NCI-H146 (cell line): ENCODE results near the gene RXYLT1.
"Not testable (repeated sequence)": the region's sequence is repeated elsewhere in the genome, so short reads cannot be mapped to it uniquely, and the experiment has no call there.

Experiments
- DNase-seq: peaks from one replicate; lab custom pipeline; 2025; lab: John Stamatoyannopoulos, UW

RXYLT1 gene

GRCh38 chr12:63779498-63780481 is at the start of gene RXYLT1:
Gene RXYLT1 (plus strand): TSS chr12:63779909. CDS start chr12:63779961, 52 bp downstream.
- peak; percentile 89 for DNase-seq

- not testable (repeated sequence) for DNase-seq
Measured at GRCh38 chr12:63732779-63733178, 46.9 kb upstream of the RXYLT1 start.

DNA sequence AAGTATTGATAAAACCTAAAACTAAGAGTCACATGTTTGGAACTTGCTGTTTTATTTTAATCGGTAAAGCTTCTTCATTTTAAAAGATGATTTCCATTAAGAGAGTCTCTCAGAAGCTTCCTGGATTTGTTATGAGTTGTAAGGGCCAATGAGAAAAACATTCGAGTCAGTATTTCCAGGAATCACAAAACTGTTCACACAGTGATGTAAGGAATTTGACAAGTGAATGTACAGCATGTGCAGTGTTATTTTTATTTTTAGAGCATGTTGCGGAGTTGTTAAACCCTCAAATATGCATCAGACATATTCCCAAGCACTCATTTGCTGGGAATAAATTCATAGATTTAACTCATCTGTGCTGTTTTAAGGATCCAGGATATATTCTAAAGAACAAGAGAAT is 46.1 kb upstream of the RXYLT1 start:
- not testable (repeated sequence) for DNase-seq

DNA sequence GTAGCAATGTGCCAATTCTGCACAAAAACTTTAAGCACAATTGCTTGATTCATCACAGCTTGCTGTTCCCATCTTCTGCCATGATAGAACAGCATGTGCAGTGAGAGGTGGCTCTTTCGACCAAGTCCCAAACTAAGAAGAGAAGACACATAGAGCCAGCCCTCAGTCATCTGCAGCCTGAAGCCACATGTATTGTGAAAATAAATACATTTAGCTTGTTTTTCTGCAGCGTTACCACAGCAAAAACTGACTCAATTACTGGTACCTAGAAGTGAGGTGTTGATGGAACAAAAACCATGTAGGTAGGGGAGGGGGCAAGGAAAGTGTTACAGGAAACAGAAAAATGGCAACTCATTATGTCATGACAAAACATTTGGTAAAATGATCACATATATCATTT is 39.2 kb upstream of the RXYLT1 start:
- DNase-seq = not testable (repeated sequence)

GRCh38 chr12:63741431-63741830 is 38.3 kb upstream of the RXYLT1 start:
- DNase-seq = not testable (repeated sequence)

DNA sequence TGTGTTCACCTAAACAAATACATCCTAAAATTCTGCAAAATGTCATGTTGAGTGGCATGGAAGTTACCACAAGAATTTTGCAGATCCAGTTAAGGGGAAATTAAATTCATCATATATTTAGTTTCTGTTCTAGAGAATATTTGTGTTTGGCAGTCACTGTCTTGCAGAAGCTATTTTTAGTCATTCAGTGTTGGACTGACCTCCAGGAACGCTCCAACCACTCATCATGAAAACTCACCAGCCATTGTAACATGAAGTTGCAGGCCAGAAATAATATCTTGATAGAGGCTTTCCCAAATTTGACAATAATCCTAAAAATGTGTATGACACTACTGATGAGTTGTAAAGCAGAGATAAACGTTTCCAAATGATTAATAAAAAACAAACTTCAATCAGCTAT is 35.6 kb upstream of the RXYLT1 start:
- not testable (repeated sequence) for DNase-seq

- DNase-seq = not testable (repeated sequence)
Measured at GRCh38 chr12:63746470-63746869, 33.2 kb upstream of the RXYLT1 start.

DNA sequence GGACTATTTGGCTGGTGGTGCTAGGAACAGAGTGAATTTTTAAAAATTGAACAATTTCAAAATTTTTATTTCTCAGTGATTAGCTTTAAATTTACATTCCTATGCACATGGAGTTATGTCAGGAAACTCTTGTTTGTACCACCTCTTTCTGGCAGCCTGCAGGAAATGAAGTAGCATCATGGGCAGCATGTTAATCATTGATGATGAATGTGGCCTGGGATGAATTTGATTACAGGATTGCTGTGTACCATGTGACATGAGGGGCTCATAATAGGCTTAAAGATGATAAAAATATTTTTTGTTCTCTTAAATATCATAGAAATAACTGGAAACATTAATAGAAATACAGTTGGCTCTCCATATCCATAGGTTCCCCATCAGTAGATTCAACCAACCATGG is 32.6 kb upstream of the RXYLT1 start:
- DNase-seq = not testable (repeated sequence)

- DNase-seq = no peak
Measured at GRCh38 chr12:63747553-63747952, 32.2 kb upstream of the RXYLT1 start.

DNA sequence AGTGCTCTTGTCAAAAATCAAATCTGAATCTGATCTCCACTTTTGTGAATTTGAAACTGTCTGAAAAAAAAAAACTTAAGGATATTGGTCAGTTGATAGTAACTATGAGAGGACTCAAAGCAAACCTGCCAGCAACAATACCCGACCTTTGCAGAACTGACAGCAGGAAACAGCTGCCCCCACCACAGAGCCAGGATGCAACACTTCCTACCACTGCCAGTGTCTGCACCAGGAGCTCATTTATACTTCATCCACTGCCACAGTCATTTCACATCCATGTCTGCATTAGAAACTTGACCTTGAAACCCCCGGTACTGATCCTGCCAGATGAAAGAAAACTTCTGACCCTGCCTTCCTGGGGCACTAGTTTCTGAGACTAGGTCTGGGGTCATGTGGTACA is 27.4 kb upstream of the RXYLT1 start:
- no peak for DNase-seq

DNA sequence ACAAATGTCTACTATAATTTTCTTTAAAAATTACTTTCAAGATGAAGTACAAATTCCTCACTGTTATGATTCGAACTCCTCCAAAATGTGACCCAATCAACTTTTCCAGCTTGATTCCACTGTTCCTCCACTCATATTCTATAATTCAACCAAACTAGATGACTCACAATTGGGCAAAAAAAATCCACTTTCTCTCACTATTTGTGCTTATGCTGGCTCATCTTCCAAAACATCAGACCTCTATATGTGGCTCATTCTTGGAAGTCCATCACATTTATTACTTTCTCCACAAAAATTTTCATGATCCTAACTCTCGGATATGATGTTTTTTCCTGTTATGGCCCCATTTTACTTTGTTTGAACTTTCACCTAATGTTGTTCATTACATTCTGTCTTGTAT is 26.9 kb upstream of the RXYLT1 start:
- DNase-seq = no peak

GRCh38 chr12:63753743-63754142 is 26.0 kb upstream of the RXYLT1 start:
- no peak for DNase-seq

GRCh38 chr12:63764481-63764880 is 15.2 kb upstream of the RXYLT1 start:
- no peak for DNase-seq

DNA sequence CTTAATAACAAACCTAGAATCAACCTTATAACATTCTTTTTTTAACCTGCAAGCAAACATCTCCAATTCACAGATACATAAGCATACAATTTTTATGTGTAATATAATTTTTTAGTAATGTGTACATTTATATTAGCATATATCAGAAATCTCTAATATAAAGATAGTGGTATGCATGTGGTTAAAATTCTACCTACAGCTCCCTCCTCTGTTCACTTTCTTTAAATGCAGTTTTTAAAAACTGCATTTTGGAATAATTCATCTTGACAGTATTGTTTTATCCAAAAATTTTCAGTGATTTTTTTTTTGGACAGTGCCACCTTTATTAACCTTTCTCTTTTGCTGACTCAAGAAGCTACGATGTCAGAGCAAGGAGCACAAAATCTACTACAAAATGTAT is 13.2 kb upstream of the RXYLT1 start:
- no peak for DNase-seq

DNA sequence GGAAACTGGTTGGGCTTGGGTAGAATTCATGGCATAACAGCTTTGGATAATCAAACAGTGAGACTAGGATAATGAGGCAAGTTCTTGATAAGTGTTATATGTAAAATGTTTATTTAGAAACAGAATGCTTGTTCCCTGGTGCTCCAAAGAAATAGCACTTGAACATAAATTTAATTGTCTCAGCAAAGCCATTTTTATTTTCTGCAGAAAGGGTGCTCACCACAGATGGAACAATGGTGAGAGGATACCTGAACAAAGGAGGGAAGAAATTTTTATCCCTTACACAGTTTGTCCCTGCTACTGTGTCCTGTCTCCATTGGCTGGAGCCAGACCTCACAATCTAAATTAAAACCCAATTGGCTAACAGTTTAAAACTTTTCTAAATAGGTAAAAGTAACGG is 9.3 kb upstream of the RXYLT1 start:
- DNase-seq = no peak

GRCh38 chr12:63777340-63777739 is 2.4 kb upstream of the RXYLT1 start:
- no peak for DNase-seq

DNA sequence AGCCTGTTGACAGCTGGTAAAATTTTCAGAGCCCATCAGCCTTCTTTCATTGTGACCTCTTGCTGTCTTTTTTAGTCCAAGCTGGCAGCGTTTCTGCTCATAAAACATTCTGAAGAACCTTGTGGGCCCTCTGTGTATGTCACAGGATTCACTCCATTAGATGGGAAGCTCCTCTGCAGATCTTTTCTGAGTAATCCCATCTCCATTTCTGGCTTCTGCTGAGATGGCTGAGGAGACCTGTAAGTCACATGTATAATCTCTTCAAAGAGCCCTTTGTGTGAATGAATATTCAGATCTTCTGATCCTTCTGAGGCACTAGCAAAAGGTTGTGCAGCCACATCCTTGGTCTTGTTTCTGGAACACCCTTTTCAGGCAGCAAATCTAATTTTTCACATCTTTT is 2.8 kb downstream of the RXYLT1 start:
- no peak for DNase-seq

DNA sequence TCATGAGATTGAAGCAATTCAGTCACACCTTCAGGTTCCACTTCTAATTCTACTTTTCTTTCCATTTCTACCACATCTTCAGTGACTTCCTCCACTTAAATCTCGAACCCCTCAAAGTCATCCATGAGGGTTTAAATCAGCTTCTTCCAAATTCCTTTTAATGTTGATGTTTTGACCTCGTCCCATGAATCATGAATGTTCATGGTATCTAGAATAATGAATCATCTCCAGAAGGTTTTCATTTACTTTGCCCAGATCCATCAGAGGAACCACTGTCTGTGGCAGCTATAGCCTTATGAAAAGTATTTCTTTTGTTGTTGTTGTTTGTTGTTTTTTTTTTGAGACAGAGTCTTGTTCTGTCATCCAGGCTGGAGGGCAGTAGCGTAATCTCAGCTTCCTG is 7.6 kb downstream of the RXYLT1 start:
- DNase-seq = no peak

DNA sequence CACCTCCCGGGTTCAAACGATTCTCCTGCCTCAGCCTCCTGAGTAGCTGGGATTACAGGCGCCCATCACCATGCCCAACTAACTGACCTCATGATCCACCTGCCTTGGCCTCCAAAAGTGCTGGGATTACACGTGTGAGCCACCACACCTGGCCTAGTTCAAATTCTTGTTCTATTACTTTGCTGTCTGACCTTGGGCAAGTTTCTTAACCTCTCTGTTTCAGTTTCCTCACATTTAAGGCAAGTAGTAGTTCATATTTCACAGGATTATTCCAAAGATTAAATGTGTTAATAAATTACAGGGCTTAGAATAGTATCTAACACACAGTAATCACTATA is 10.9 kb downstream of the RXYLT1 start:
- no peak for DNase-seq

DNA sequence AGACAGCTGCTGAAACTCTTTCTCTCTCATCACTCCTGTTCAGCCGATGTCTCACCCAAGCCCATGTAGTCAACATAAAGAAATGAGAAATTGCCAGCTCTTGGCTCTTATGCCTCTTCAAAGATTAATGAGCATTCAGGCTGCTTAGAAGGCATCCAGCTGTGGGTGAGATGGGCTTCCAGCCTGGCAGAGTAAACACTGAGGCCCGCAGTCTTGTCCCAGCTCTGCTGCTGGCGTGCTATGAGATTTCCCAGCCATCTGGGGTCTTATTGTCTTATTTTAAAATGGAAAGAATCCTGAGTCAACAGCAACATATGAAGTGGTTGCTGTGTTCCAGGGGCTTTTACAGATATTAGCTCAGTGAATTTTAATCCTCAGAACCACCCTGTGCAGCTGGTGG is 12.6 kb downstream of the RXYLT1 start:
- peak; percentile 87 for DNase-seq

DNA sequence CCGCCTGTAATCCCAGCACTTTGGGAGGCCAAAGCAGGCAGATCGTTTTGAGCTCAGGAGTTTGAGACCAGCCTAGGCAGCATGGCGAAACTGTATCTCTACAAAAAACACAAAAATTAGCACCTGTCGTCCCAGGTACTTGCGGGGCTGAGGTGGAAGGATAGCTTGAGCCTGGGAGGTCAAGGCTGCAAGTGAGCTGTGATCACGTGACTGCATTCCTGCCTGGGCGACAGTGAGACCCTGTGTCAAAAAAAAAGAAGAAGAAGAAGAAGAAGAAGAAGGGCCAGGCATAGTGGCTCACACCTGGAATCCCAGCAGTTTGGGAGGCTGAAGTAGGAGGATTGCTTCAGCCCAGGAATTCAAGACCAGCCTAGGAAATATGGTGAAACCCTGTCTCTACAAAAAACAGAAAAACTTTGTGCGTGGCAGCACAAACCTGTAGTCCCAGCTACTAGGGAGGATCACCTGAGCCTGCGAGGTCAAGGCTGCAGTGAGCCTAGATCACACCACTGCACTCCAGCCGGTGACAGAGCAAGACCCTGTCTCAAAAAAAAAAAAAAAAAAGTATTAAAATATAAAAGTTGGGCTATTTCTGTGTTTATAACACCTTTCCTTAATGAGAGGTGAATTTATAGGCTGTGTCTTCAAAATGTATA is 15.5 kb downstream of the RXYLT1 start:
- no peak for DNase-seq

GRCh38 chr12:63795944-63796343 is 16.2 kb downstream of the RXYLT1 start:
- no peak for DNase-seq

- DNase-seq = peak; percentile 46
Measured at GRCh38 chr12:63802012-63802608, 22.4 kb downstream of the RXYLT1 start.
